RCC 7860 (cell line): Measurements from ENCODE around the gene OOSP4B.
"Not testable (repeated sequence)": the region's sequence is repeated elsewhere in the genome, so short reads cannot be mapped to it uniquely, and the experiment has no call there.

Experiments
- DNase-seq: peaks from one replicate; pipeline ENCODE4 v3.0.0-alpha.2; 2015; ENCODE audit warnings: low spot score
- FAIRE-seq: peaks from 2 replicates; lab custom pipeline; 2012; peaks lifted over from hg19 to GRCh38; lab: Jason Lieb, UNC

OOSP4B gene

GRCh38 chr11:60016881-60017280 lies at the start of gene OOSP4B:
OOSP4B (plus strand) TSS chr11:60017181.
- no peak for DNase-seq
- FAIRE-seq = no peak

- no peak for DNase-seq
- FAIRE-seq = no peak
Measured at GRCh38 chr11:59967677-59968394, 49.1 kb upstream of the OOSP4B start.

DNA sequence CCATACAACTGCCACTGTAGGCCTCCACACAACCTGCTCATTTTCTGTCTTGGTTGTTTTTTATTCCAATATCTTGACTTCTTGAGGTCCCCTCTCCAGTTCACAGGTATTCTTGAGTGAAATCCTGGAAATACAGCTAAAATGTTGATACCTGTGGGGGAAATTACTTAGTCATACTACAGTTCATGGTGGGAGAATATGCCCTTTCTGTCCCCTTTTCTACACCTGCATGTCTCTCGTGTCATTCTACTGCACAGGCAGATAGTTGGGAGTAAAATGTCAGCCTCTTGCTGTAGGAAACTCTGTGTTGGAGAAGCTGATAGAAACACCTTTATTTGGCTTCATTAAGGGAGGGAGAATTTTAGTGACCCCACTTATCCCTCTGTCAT lies 48.6 kb upstream of the OOSP4B start:
- FAIRE-seq (no peak), DNase-seq (no peak)

DNA sequence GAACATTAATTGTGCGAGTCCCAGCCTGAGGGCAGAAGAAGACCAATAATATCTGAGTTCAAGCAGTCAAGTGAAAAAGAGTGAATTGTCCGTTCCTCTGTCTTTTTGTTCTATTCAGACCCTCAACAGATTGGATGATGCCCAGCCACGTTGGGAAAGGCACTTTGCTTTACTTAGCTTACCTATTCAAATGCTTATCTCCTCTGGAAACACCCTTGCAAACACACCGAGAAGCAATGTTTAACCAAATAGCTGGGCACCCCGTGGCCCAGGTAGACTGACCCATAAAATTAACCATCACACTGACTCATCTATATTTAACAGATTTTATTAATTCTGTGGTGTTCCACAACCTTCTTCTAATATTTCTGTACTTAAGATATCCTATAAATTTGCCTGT lies 43.9 kb upstream of the OOSP4B start:
- no peak for DNase-seq
- FAIRE-seq = no peak

DNA sequence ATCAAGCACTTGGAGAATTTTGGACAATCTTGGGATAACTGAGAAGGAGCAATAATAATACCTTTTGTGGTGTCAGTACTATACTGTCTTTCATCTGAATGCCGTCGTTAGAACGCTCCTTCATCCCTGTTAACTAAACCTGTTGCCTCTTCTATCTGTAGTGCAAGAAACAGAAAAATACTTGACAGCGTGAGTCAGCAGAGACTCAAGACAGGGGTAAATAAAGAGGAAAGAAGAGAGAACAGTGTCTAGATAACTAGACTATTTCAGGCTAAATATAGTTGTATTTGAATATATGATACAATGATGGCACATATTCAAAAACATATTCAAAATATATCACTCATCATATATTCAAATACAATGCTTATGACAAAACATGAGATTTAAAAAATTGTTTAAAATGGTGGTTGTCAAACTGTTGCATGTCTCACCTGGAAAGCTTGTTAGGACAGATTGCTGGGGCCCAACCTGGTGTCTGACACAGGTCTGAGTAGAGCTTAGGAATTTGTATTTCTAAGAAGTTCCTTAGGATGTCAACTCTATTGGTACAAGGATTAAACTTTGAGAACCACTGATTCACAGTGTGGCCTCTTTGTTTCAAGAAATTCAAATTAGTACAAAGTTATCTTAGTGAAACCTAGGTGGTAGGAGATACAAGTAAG lies 35.7 kb upstream of the OOSP4B start:
- no peak for DNase-seq
- FAIRE-seq = no peak

DNA sequence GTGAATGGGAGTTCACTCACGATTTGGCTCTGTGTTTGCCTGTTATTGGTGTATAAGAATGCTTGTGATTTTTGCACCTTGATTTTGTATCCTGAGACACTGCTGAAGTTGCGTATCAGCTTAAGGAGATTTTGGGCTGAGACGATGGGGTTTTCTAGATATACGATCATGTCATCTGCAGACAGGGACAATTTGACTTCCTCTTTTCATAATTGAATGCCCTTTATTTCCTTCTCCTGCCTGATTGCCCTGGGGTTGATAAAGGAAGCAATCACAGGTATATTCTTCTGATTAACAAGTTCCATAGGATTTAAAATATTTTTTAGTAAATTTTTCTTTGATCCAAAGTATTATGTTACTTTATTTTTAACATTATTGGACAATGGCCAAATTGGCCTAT lies 34.9 kb upstream of the OOSP4B start:
- not testable (repeated sequence) for FAIRE-seq, DNase-seq

DNA sequence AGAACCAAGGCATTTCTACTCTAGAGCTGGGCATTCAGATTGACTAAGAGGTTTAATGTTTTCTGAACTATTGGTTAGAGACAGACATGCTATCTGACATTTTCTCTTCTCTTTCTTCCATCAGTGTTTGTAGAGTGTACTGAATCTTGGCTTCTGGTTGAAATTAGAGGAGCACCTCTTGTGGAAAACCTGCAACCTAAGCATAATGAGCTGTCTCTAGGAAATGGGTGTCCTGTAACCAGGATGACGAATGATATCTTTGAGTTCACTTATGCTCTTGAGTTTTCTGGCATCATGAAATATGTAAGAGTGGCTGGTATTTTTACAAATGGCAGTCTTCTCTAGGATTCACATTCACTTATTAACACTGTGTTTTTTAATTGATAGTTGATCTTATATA lies 33.8 kb upstream of the OOSP4B start:
- no peak for DNase-seq
- no peak for FAIRE-seq

DNA sequence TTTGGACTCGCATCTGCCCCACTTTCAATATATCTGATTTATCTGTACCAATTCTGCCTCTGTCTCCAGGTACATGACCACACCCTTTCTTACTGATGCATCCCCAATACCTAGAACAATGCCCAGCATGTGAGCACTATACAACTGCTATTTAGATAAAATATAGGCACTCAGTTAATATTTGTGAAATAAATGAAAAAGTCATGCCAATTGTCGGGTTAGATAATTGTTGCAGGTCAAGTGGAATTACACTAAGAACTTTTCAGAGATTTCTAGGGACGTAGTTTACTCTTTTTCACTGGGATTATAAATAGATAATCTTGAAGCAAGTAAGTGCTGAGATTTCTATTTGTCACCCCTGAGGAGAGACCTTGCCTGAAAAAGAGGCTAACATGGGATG lies 32.6 kb upstream of the OOSP4B start:
- DNase-seq = no peak
- no peak for FAIRE-seq

- DNase-seq (no peak), FAIRE-seq (no peak)
Measured at GRCh38 chr11:59990421-59990820, 26.6 kb upstream of the OOSP4B start.

- DNase-seq (no peak), FAIRE-seq (no peak)
Measured at GRCh38 chr11:59992425-59992824, 24.6 kb upstream of the OOSP4B start.

DNA sequence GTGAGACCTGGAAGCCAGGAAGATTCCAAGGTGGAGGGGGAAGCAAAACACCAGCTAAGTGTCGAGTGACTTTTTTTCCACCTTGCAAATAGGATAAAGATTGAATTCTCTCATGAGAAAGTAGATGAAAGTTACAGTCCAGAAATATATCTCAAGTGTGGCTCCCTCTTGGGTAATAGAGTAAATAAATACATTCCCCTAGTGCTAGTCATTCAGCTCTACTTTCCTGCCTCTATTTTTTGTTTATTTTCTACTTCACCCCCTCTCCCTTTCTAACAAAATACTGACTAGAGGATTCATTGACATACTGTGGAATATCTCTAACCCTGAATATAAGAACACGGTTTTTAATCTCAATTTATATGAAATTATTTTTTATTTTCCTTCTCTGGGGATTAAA lies 19.2 kb upstream of the OOSP4B start:
- DNase-seq = no peak
- FAIRE-seq = no peak

- DNase-seq (no peak), FAIRE-seq (no peak)
Measured at GRCh38 chr11:59999691-60000090, 17.3 kb upstream of the OOSP4B start.

DNA sequence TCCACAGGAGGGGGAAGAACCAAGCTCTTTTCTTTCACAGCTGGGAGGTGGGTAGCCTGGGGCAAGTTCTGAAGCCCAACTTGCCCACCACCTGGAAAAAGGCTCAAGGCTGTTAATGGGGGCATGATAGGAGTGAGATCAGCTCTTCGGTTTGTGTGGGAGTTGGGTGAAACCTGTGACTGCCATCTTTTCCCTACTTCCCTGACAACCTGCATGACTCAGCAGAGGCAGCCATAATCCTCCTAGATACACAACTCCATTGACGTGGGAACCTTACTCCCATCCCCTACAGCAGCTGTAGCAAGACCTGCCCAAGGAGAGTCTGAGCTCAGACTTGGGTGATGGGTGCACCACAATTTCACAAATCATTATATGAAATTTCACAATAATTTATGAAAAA lies 13.3 kb upstream of the OOSP4B start:
- DNase-seq = no peak
- FAIRE-seq = no peak

DNA sequence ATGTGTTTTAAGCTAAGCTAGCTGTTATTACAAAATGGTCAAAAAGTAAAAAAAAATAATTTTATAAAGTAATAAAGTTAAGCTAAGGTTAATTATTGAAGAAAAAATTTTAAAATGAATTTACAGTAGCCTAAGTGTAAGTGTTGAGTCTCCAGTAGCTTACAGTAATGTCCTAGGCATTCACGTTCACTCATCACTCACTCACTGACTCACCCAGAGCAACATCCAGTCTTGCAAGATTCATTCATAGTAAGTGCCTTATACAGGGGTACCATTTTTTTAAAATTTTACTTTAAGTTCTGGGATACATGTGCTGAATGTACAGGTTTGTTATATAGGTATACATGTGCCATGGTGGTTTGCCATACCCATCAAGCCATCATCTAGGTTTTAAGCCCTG lies 11.6 kb upstream of the OOSP4B start:
- FAIRE-seq = no peak
- DNase-seq = no peak

- FAIRE-seq (no peak), DNase-seq (no peak)
Measured at GRCh38 chr11:60018058-60018457, 1.1 kb downstream of the OOSP4B start.

GRCh38 chr11:60020376-60020775 lies 3.4 kb downstream of the OOSP4B start:
- DNase-seq, FAIRE-seq: not testable (repeated sequence)

DNA sequence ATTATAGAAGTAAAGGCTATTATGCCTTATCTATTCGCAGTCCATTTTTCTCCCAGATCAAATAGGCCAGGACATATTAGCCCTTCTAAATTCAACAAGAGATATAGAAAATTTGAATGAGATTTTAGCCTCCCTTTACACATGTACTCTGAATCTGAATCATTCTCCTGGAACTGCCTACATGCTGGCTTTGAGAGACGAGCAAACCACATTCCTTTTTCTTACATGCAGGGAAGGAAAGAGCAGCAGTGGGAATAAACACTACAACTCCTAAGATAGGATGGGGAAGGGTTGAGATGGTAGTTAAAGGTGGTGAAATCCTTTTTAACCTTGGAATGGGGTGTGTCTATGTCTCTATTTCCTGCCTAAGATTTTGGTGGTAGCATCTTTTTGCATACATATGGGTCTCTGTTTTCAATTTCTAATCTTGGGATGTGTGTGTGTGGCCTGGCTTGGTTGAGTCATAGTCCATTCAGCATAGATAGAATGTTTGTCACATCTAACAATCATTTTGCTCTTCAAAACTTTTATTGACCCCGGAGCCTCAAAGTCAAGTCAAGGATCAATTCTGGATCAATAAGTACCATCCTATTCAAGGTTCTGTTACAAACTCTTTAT lies 12.1 kb downstream of the OOSP4B start:
- no peak for FAIRE-seq
- DNase-seq = no peak

DNA sequence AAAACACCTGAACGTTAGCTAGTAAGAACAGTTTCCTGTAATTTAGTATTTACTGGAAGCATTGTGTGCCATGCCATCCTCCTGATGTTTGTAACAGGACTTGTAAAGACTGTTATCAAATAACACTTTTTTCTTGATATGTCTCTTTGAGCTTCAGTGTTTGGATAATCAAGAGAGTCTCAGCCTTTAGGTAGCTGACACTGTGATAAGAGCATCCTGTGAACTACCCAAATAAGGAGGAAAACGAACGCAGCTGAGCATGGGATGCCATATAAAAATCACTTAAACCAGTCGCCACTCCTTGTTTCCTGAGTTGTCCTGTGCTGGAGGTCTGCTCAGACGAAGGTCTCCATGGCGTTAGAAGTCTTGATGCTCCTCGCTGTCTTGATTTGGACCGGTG lies 23.1 kb downstream of the OOSP4B start, which contains the start of gene OOSP2:
Gene OOSP2, plus strand, starts transcription at position 301 of the 400 bp plus-strand sequence. Its CDS starts 51 bp downstream, at position 352.
- DNase-seq = no peak
- FAIRE-seq = no peak

- not testable (repeated sequence) for DNase-seq
Measured at GRCh38 chr11:60050422-60050821, 33.4 kb downstream of the OOSP4B start.

GRCh38 chr11:60050839-60051238 lies 33.9 kb downstream of the OOSP4B start:
- not testable (repeated sequence) for DNase-seq, FAIRE-seq

More at GRCh38 chr11:60050422-60050821, 33.4 kb downstream of the OOSP4B start:
- FAIRE-seq = not testable (repeated sequence)

- FAIRE-seq (no peak), DNase-seq (no peak)
Measured at GRCh38 chr11:60056349-60056969, 39.5 kb downstream of the OOSP4B start, which contains the start of gene MS4A3. MS4A3 (plus strand) TSS chr11:60056665; CDS start chr11:60061161, 4,496 bp downstream.
